Neural progenitor cell (in vitro differentiated cells): Measurements from ENCODE around the gene NCOA1. TPM values are rescaled to one million over a fixed set of nuclear protein-coding genes. Genes with fewer than 3 reads are reported as not detected.

ENCODE experiments used
- DNase-seq: peaks from one replicate; pipeline ENCODE4 v3.0.0-alpha.2; 2016; ENCODE audit warnings: low spot score
- H2AFZ ChIP-seq: fragments of 200-600 bp; sonication (generic); replicated peaks from 2 replicates; pipeline ENCODE4 v1.6.1; 2016; ENCODE audit warnings: antibody characterized with exemption
- H3F3A ChIP-seq: fragments of 200-600 bp; sonication (generic); 2 replicates; pipeline ENCODE4 v1.6.1; 2016; ENCODE audit warnings: antibody characterized with exemption, low read depth
- H3K27ac ChIP-seq: fragments of 200-600 bp; sonication (generic); 2 replicates; pipeline ENCODE4 v1.5.1; 2016; ENCODE audit warnings: mild to moderate bottlenecking
- H3K27me3 ChIP-seq: fragments of 200-600 bp; sonication (generic); 2 replicates; pipeline ENCODE4 v1.6.1; 2016; ENCODE audit warnings: mild to moderate bottlenecking, moderate library complexity
- H3K36me3 ChIP-seq: fragments of 200-600 bp; sonication (generic); 2 replicates; pipeline ENCODE4 v1.5.1; 2016
- H3K4me1 ChIP-seq: fragments of 200-600 bp; sonication (generic); 2 replicates; pipeline ENCODE4 v1.6.1; 2016; ENCODE audit warnings: mixed run types
- H3K4me2 ChIP-seq: fragments of 200-600 bp; sonication (generic); 2 replicates; pipeline ENCODE4 v1.6.1; 2016
- H3K4me3 ChIP-seq: fragments of 200-600 bp; sonication (generic); 2 replicates; pipeline ENCODE4 v1.5.1; 2016
- H3K79me2 ChIP-seq: fragments of 200-600 bp; sonication (generic); 2 replicates; pipeline ENCODE4 v1.6.1; 2016; ENCODE audit warnings: low read depth
- H3K9ac ChIP-seq: fragments of 200-600 bp; sonication (generic); 2 replicates; pipeline ENCODE4 v1.6.1; 2016
- H3K9me3 ChIP-seq: fragments of 200-600 bp; sonication (generic); 2 replicates; pipeline ENCODE4 v1.5.1; 2016; ENCODE audit warnings: low read depth
- H4K20me1 ChIP-seq: fragments of 200-600 bp; sonication (generic); 2 replicates; pipeline ENCODE4 v1.6.1; 2016; ENCODE audit warnings: low read depth
- H3K27ac Mint-ChIP-seq: 3 replicates; pipeline ENCODE4 v1.8.0; 2021; ENCODE audit warnings: mixed read lengths
- H3K27me3 Mint-ChIP-seq: 2 replicates; pipeline ENCODE4 v1.8.0; 2022; ENCODE audit warnings: low read depth, mild to moderate bottlenecking, inconsistent platforms, moderate library complexity, mixed read lengths; ENCODE audit not compliant: insufficient read depth
- H3K36me3 Mint-ChIP-seq: 3 replicates; pipeline ENCODE4 v1.8.0; 2021; ENCODE audit warnings: mixed read lengths
- H3K4me1 Mint-ChIP-seq: 3 replicates; pipeline ENCODE4 v1.8.0; 2021; ENCODE audit warnings: mixed read lengths
- H3K4me3 Mint-ChIP-seq: 3 replicates; pipeline ENCODE4 v1.8.0; 2021; ENCODE audit warnings: mild to moderate bottlenecking, moderate library complexity, mixed read lengths
- H3K9me3 Mint-ChIP-seq: 3 replicates; pipeline ENCODE4 v1.8.0; 2020; ENCODE audit warnings: mixed read lengths
- EZH2 ChIP-seq: fragments of 200-600 bp; sonication (generic); IDR thresholded peaks from 2 replicates; pipeline ENCODE4 v1.6.1; 2017; ENCODE audit warnings: antibody characterized with exemption, mild to moderate bottlenecking, moderate library complexity
- EZH2phosphoT487 ChIP-seq: fragments of 200-600 bp; sonication (generic); IDR thresholded peaks from 2 replicates; pipeline ENCODE4 v1.6.1; 2017; ENCODE audit warnings: antibody characterized with exemption
- total RNA-seq: library from RNA; depleted of rRNA; stranded (reverse); fragments of >200 nt; gene quantifications from 2 replicates; pipeline ENCODE4 v1.2.3, GENCODE V29; 2015; ENCODE audit warnings: low replicate concordance
- TF ChIP-seq, protein P1 (sequence below): fragments of 200-600 bp; sonication (generic); IDR thresholded peaks from 2 replicates; pipeline ENCODE4 v1.5.1; 2017; ENCODE audit warnings: antibody characterized with exemption, mild to moderate bottlenecking

NCOA1 gene
- total RNA-seq, 1 donor from 2014 or later = 29.3 TPM

DNA sequence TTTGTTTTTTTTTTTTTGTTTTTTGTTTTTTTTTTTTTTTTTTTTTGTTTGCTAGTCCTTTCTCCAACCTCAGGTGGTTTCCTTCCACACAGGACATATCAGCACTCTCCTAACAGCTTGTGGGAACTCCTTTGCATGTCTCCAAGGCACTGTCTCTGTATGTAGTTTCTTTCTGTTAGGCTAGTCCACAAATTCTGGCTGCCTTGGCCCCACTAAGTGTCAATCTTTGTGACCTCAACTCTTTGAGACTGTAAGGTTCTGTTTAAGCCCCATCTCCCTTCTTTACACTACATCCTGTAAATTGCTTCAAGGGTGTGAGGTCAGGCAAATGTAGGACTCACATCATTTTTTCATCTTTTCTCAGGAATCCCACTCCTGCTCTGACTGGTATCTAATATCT lies 85.1 kb downstream of the NCOA1 start:
- no peak overlapping the region for H3K4me2 ChIP-seq
- no peaks in the 10 kb centered on the region for H3K79me2 ChIP-seq
- no peaks in the 10 kb centered on the region for H4K20me1 ChIP-seq
- H3K36me3 Mint-ChIP-seq = peaks cover 12% of the 10 kb centered on the region
- no peak overlapping the region for H3K9ac ChIP-seq
- H3K27me3 ChIP-seq = no peaks in the 10 kb centered on the region
- no peak overlapping the region for H3K27ac ChIP-seq
- H3F3A ChIP-seq = peaks cover 19% of the 10 kb centered on the region
- no peak overlapping the region for H3K4me3 ChIP-seq
- peaks cover 12% of the 10 kb centered on the region for H3K4me1 Mint-ChIP-seq
- H3K27ac Mint-ChIP-seq = no peak overlapping the region
- H3K36me3 ChIP-seq = no peaks in the 10 kb centered on the region
- H2AFZ ChIP-seq = no peak overlapping the region
- no peak overlapping the region for H3K4me3 Mint-ChIP-seq
- DNase-seq = no peak
- peaks cover 39% of the 10 kb centered on the region for H3K4me1 ChIP-seq
- H3K9me3 Mint-ChIP-seq = no peaks in the 10 kb centered on the region
- no peaks in the 10 kb centered on the region for H3K9me3 ChIP-seq
- H3K27me3 Mint-ChIP-seq = no peaks in the 10 kb centered on the region
- TF ChIP-seq, protein P1, sequence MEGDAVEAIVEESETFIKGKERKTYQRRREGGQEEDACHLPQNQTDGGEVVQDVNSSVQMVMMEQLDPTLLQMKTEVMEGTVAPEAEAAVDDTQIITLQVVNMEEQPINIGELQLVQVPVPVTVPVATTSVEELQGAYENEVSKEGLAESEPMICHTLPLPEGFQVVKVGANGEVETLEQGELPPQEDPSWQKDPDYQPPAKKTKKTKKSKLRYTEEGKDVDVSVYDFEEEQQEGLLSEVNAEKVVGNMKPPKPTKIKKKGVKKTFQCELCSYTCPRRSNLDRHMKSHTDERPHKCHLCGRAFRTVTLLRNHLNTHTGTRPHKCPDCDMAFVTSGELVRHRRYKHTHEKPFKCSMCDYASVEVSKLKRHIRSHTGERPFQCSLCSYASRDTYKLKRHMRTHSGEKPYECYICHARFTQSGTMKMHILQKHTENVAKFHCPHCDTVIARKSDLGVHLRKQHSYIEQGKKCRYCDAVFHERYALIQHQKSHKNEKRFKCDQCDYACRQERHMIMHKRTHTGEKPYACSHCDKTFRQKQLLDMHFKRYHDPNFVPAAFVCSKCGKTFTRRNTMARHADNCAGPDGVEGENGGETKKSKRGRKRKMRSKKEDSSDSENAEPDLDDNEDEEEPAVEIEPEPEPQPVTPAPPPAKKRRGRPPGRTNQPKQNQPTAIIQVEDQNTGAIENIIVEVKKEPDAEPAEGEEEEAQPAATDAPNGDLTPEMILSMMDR = no peak
- TF ChIP-seq EZH2 (no peak), EZH2phosphoT487 (no peak)

DNA sequence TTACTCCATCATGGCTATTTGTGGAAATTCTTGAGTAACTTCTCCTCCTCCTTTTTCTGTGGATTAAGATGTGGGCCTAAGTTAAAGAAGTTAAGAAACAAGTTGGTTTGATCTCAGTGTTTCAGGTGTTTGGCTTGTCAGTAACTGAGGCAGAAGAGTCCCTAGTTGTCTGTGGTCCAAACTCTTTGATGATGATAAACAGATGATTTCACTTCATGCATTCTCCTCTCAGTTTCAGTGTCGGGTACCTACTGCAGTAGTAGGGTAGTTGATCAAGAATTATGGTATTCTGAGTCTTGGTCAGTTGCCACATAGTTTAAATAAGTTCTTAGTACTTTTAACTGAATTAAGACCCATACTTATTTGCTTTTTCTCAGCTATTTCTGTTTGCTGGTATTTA lies 85.6 kb downstream of the NCOA1 start:
- Histone ChIP-seq H3K4me1 (peaks cover 44% of the 10 kb centered on the region), H2AFZ (no peak overlapping the region), H3F3A (peaks cover 19% of the 10 kb centered on the region), H3K79me2 (no peaks in the 10 kb centered on the region), H3K4me3 (no peak overlapping the region), H3K27me3 (no peaks in the 10 kb centered on the region), H3K4me2 (no peak overlapping the region), H4K20me1 (no peaks in the 10 kb centered on the region), H3K9ac (no peak overlapping the region), H3K9me3 (no peaks in the 10 kb centered on the region), H3K27ac (no peak overlapping the region), H3K36me3 (no peaks in the 10 kb centered on the region)
- Mint-ChIP-seq H3K36me3 (peaks cover 16% of the 10 kb centered on the region), H3K4me1 (peaks cover 12% of the 10 kb centered on the region), H3K4me3 (no peak overlapping the region), H3K9me3 (no peaks in the 10 kb centered on the region), H3K27me3 (no peaks in the 10 kb centered on the region), H3K27ac (peak overlapping the region; percentile 62)
- no peak for TF ChIP-seq EZH2phosphoT487
- TF ChIP-seq, protein P1 = no peak
- no peak for TF ChIP-seq EZH2
- no peak for DNase-seq

DNA sequence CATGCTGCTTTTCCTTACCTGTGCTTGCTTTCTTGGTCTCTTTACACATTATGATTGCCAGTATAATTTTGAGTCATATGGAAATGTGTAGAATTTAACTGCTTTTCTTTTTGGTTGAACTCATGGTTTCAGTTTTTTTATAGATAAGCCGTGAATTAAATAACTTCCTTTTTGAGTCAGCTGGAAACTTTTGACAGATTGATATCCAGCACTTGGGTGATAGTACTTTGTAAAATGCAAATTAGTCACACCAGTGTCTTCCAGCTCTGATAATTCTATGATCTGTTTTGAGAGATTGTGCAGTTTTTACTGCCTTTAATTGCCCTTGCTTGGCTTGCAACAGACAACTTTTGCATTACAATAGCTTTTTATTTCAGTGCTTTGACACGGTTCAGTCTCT lies 86.4 kb downstream of the NCOA1 start:
- H3K4me2 ChIP-seq = no peak overlapping the region
- no peaks in the 10 kb centered on the region for H3K27me3 Mint-ChIP-seq
- no peak for TF ChIP-seq EZH2
- TF ChIP-seq, protein P1 = no peak
- TF ChIP-seq EZH2phosphoT487 = no peak

More for the DNA sequence above, 86.4 kb downstream of the NCOA1 start:
- Histone ChIP-seq H3K79me2 (no peaks in the 10 kb centered on the region), H3K9ac (no peak overlapping the region), H4K20me1 (no peaks in the 10 kb centered on the region), H3F3A (peaks cover 19% of the 10 kb centered on the region), H3K4me3 (no peak overlapping the region), H3K36me3 (no peaks in the 10 kb centered on the region), H3K4me1 (peaks cover 44% of the 10 kb centered on the region), H3K9me3 (no peaks in the 10 kb centered on the region), H3K27me3 (no peaks in the 10 kb centered on the region), H2AFZ (no peak overlapping the region), H3K27ac (no peak overlapping the region)
- H3K4me1 Mint-ChIP-seq = peaks cover 12% of the 10 kb centered on the region
- no peak overlapping the region for H3K27ac Mint-ChIP-seq
- no peak for DNase-seq
- H3K4me3 Mint-ChIP-seq = no peak overlapping the region
- H3K9me3 Mint-ChIP-seq = no peaks in the 10 kb centered on the region
- H3K36me3 Mint-ChIP-seq = peaks cover 21% of the 10 kb centered on the region
